GM19452 (cell line): ENCODE results near the gene ERLIN1.
A peak's percentile ranks its signal among the peaks of the same experiment; 100 is the strongest.

ENCODE experiments used
- ATAC-seq: cut with Tn5 transposase; IDR thresholded peaks from one replicate; pipeline ENCODE4 v1.9.1; 2021; ENCODE audit not compliant: unreplicated experiment

Gene ERLIN1

GRCh38 chr10:100173035-100173434, 12.8 kb downstream of the ERLIN1 start:
- ATAC-seq = no peak

GRCh38 chr10:100172349-100172748, 13.5 kb downstream of the ERLIN1 start:
- no peak for ATAC-seq

GRCh38 chr10:100168313-100168643, 17.6 kb downstream of the ERLIN1 start:
- no peak for ATAC-seq

- ATAC-seq = no peak
Measured at GRCh38 chr10:100167553-100168312, 18.1 kb downstream of the ERLIN1 start.

GRCh38 chr10:100163704-100164621, 21.9 kb downstream of the ERLIN1 start:
- ATAC-seq = no peak

- ATAC-seq = no peak
Measured at GRCh38 chr10:100162696-100163095, 23.1 kb downstream of the ERLIN1 start.

- peak; percentile 76 for ATAC-seq
Measured at GRCh38 chr10:100158044-100158805, 27.6 kb downstream of the ERLIN1 start.

GRCh38 chr10:100157156-100157555, 28.7 kb downstream of the ERLIN1 start:
- no peak for ATAC-seq

- ATAC-seq = no peak
Measured at GRCh38 chr10:100155936-100156335, 29.9 kb downstream of the ERLIN1 start.

- no peak for ATAC-seq
Measured at GRCh38 chr10:100154666-100155065, 31.2 kb downstream of the ERLIN1 start.

GRCh38 chr10:100153239-100153825, 32.5 kb downstream of the ERLIN1 start:
- ATAC-seq = no peak

GRCh38 chr10:100151723-100152300, 34.0 kb downstream of the ERLIN1 start:
- ATAC-seq = no peak

- ATAC-seq = peak; percentile 67
Measured at GRCh38 chr10:100148353-100149211, 37.2 kb downstream of the ERLIN1 start.

- ATAC-seq = no peak
Measured at GRCh38 chr10:100146875-100147650, 38.8 kb downstream of the ERLIN1 start.

- ATAC-seq = no peak
Measured at GRCh38 chr10:100146398-100146797, 39.4 kb downstream of the ERLIN1 start.

- ATAC-seq = no peak
Measured at GRCh38 chr10:100143756-100144155, 42.1 kb downstream of the ERLIN1 start.

GRCh38 chr10:100141446-100142087, 44.3 kb downstream of the ERLIN1 start:
- no peak for ATAC-seq

- ATAC-seq = no peak
Measured at GRCh38 chr10:100140070-100140469, 45.8 kb downstream of the ERLIN1 start.
